Osteocyte (in vitro differentiated cells): ENCODE measurements around the gene LENEP. TPM values are rescaled to one million over a fixed set of nuclear protein-coding genes. Genes with fewer than 3 reads are reported as not detected.
A peak's percentile ranks its signal among the peaks of the same experiment; 100 is the strongest.

Experiments
- DNase-seq: peaks from one replicate; pipeline ENCODE4 v3.0.0; 2021; ENCODE audit warnings: mixed read lengths; ENCODE audit not compliant: unreplicated experiment; ENCODE audit errors: extremely low spot score
- H3K27ac Mint-ChIP-seq: one replicate; pipeline ENCODE4 v1.8.0; 2021; ENCODE audit warnings: mild to moderate bottlenecking, mixed read lengths; ENCODE audit not compliant: unreplicated experiment
- H3K27me3 Mint-ChIP-seq: one replicate; pipeline ENCODE4 v1.8.0; 2021; ENCODE audit warnings: mixed read lengths; ENCODE audit not compliant: unreplicated experiment
- H3K36me3 Mint-ChIP-seq: one replicate; pipeline ENCODE4 v1.8.0; 2021; ENCODE audit warnings: mixed read lengths; ENCODE audit not compliant: unreplicated experiment
- H3K4me1 Mint-ChIP-seq: one replicate; pipeline ENCODE4 v1.8.0; 2021; ENCODE audit warnings: mixed read lengths; ENCODE audit not compliant: unreplicated experiment
- H3K4me3 Mint-ChIP-seq: one replicate; pipeline ENCODE4 v1.8.0; 2021; ENCODE audit warnings: mild to moderate bottlenecking, moderate library complexity, mixed read lengths; ENCODE audit not compliant: unreplicated experiment
- H3K9me3 Mint-ChIP-seq: one replicate; pipeline ENCODE4 v1.8.0; 2021; ENCODE audit warnings: mixed read lengths; ENCODE audit not compliant: unreplicated experiment
- total RNA-seq: library from RNA; stranded (reverse); gene quantifications from 2 replicates; pipeline ENCODE4 v1.2.1, GENCODE V29; 2021
- TF ChIP-seq, protein P1 (sequence below): fragments of 200-600 bp; sonication (generic); IDR thresholded peaks from 2 replicates; pipeline ENCODE4 v1.5.0; 2021; ENCODE audit warnings: antibody characterized with exemption, mild to moderate bottlenecking, moderate library complexity

LENEP gene
- total RNA-seq, 1 donor from 2014 or later = not detected

DNA sequence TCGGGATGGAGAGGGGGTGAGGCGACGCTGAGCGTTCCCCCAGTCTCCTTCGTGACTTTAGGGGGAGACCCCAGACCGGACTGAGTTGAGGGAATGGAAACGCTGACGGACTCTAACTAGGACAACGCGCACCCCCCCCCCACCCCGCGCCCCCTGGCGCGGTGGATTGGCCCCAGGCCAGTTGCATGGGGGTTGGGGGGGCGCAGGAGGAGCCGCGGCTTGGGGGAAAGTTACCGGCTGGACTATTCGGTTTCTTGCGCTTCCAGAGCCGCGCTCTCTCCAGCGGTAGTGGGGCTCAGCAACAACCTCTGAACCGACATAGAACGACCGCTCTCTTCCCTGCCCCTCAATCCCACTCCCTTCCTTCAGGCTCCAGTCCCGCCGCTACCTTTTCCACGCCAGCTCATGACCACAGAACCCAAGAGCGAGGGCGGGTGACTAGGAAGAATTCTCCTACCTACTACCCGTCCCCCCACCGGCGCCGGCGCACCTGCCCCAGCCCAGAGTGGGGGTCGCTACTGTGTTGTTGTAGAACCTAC, 9.9 kb downstream of the LENEP start:
- no peaks in the 10 kb centered on the region for H3K27me3 Mint-ChIP-seq
- peak overlapping the region; percentile 96 for H3K27ac Mint-ChIP-seq
- peak overlapping the region; percentile 91 for H3K4me3 Mint-ChIP-seq
- H3K36me3 Mint-ChIP-seq = no peaks in the 10 kb centered on the region
- H3K4me1 Mint-ChIP-seq = peaks cover 34% of the 10 kb centered on the region
- TF ChIP-seq, protein P1, sequence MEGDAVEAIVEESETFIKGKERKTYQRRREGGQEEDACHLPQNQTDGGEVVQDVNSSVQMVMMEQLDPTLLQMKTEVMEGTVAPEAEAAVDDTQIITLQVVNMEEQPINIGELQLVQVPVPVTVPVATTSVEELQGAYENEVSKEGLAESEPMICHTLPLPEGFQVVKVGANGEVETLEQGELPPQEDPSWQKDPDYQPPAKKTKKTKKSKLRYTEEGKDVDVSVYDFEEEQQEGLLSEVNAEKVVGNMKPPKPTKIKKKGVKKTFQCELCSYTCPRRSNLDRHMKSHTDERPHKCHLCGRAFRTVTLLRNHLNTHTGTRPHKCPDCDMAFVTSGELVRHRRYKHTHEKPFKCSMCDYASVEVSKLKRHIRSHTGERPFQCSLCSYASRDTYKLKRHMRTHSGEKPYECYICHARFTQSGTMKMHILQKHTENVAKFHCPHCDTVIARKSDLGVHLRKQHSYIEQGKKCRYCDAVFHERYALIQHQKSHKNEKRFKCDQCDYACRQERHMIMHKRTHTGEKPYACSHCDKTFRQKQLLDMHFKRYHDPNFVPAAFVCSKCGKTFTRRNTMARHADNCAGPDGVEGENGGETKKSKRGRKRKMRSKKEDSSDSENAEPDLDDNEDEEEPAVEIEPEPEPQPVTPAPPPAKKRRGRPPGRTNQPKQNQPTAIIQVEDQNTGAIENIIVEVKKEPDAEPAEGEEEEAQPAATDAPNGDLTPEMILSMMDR = no peak
- no peak for DNase-seq
- H3K9me3 Mint-ChIP-seq = no peaks in the 10 kb centered on the region

DNA sequence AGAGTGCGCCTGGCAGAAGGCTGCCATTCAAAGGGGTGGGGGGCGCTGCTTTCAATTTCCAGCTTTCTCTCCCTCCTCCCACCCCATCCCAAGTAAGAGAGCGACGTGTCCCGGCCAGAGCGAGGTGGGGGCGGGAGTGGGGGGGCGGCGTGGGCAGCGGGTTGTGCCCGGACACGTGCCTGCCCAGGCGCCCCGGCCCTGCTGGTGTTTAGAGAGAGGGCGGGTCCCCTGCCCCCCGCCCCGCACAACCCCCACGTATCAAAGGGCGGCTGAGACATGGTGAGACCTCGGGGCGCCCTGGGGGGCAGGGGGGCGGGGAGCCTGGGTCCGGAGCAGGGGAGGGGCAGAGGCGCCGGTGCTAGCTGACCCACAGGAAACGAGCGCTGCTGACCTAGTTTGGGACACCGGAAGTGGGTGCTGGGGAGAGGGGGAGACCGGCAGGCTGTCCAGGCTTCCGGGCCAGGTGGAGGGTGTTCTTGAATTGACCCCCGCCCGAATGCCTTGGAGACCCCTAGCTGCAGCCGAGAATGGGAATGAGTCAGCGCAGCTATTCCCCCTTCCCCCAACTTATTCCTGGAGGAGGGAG, 10.5 kb downstream of the LENEP start:
- TF ChIP-seq, protein P1 = no peak
- Mint-ChIP-seq H3K27me3 (no peaks in the 10 kb centered on the region), H3K27ac (peak overlapping the region; percentile 96), H3K36me3 (no peaks in the 10 kb centered on the region), H3K9me3 (no peaks in the 10 kb centered on the region), H3K4me3 (peak overlapping the region; percentile 91), H3K4me1 (peaks cover 32% of the 10 kb centered on the region)
- no peak for DNase-seq

DNA sequence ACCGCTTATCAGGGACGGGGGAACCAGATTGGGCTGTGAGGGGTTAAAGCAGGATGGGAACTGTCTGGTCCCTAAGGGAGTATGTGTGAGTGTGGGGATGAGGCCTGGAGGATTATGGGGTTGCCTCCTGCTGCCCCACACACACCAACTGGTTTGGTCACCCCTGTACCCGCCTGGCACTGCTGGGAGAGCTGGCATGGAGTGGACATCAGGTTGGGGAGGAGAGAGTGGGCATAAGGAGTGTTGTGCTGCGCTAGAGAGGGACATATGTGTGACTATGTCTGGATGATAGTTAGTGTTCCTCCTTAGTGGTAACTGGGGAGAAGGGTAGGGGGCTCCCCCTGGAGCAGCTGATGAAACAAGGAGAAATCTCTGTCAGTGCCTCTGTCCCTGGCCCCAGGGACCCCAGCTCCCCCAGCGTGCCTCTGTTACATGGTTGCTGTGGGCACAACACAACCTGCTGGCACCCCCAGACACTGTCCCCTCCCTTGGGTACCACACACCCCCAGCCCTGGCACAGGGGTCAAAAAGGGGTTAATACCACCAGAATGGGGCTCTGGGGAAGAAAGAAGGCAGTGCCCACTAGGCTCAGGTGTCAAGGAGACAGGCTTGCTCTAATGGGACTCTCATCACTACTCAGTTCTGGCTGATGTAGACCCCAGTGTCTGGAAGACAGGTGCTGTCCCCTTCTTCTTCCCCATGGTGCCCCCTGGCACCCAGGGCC, 11.1 kb downstream of the LENEP start:
- TF ChIP-seq, protein P1 = no peak
- no peaks in the 10 kb centered on the region for H3K27me3 Mint-ChIP-seq
- H3K9me3 Mint-ChIP-seq = no peaks in the 10 kb centered on the region
- H3K36me3 Mint-ChIP-seq = no peaks in the 10 kb centered on the region
- peak overlapping the region; percentile 96 for H3K27ac Mint-ChIP-seq
- H3K4me3 Mint-ChIP-seq = peak overlapping the region; percentile 91
- DNase-seq = no peak
- H3K4me1 Mint-ChIP-seq = peaks cover 28% of the 10 kb centered on the region

DNA sequence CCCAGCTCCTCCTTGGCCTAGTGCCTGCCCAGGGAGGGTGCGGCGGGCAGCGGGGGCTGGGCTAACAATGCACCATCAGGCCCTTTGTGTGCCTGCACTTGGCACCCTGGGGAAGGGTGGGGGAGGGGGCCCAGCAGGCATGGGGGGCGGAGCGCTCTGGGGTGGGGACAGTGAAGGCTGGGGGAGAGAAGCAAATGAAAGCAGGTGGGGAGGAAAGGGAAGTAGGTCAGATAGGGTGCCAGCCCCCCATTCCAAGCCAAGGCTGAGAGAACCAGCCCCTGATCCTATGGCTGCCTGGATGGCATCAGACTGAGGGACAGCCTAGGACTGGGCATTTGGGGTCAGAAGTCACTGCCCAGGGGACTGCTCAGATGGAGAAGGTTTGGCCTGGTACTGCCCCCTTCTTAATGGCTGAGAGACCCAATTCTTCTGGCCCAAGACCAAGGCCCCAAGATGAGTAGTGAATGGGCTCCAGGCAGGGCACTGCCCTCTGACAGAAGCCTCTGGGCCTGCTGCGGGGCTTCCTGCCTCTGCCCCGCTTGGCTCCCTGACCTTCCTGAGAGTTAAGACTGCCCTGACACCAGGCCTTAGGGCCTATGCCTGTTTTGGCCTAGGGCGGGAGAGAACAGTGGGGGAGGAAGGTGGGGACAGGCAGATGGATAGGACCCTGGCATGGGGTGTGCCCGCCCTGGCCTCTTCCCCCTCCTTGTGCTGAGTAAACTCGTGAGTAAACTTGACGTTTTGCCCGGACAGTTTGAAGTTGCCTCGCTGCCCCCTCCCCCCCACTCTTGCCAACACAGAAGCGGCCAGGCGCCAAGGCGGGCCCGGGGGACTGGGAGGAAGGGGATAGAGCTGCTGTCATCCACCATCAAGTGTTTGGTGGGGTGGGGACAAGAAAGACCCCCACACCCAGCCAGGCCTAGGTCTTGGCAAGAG, 12.0 kb downstream of the LENEP start:
- no peak for DNase-seq
- Mint-ChIP-seq H3K4me1 (peaks cover 24% of the 10 kb centered on the region), H3K27ac (peak overlapping the region; percentile 63), H3K27me3 (no peaks in the 10 kb centered on the region), H3K36me3 (peaks cover 2% of the 10 kb centered on the region), H3K4me3 (no peak overlapping the region), H3K9me3 (no peaks in the 10 kb centered on the region)
- TF ChIP-seq, protein P1 = no peak
